Astrocyte (in vitro differentiated cells and primary cell): ENCODE results near the gene TIMM44. TPM values are rescaled to one million over a fixed set of nuclear protein-coding genes. Genes with fewer than 3 reads are reported as not detected.

ENCODE experiments used
- DNase-seq: peaks from one replicate; pipeline ENCODE4 v3.0.0-alpha.2; 2010; ENCODE audit warnings: low read depth
- FAIRE-seq: peaks from 2 replicates; lab custom pipeline; 2011; peaks lifted over from hg19 to GRCh38; lab: Jason Lieb, UNC
- H2AFZ ChIP-seq: 2 replicates; pipeline ENCODE4 v1.6.0; 2012; ENCODE audit warnings: low read depth, low read length, inconsistent platforms
- H3K27ac ChIP-seq: 2 replicates; pipeline ENCODE4 v1.5.1; 2011; ENCODE audit warnings: low read depth, low read length, inconsistent platforms
- H3K27me3 ChIP-seq: 2 replicates; pipeline ENCODE4 v1.6.0; 2011; ENCODE audit warnings: low read length, inconsistent platforms; ENCODE audit not compliant: insufficient read depth
- H3K36me3 ChIP-seq: 2 replicates; pipeline ENCODE4 v1.5.1; 2011; ENCODE audit warnings: low read length, inconsistent platforms; ENCODE audit not compliant: insufficient read depth
- H3K4me1 ChIP-seq: 2 replicates; pipeline ENCODE4 v1.5.1; 2011; ENCODE audit warnings: low read length, inconsistent platforms; ENCODE audit not compliant: insufficient read depth
- H3K4me2 ChIP-seq: 2 replicates; pipeline ENCODE4 v1.6.0; 2012; ENCODE audit warnings: low read length, inconsistent platforms
- H3K4me3 ChIP-seq: 2 replicates; pipeline ENCODE4 v1.5.1; 2011; ENCODE audit warnings: low read depth, mild to moderate bottlenecking, low read length, inconsistent platforms; ENCODE audit not compliant: insufficient read depth
- H3K79me2 ChIP-seq: 2 replicates; pipeline ENCODE4 v1.6.0; 2012; ENCODE audit warnings: mild to moderate bottlenecking, low read length, inconsistent platforms; ENCODE audit not compliant: insufficient read depth
- H3K9ac ChIP-seq: 2 replicates; pipeline ENCODE4 v1.6.0; 2012; ENCODE audit warnings: mild to moderate bottlenecking, low read length, inconsistent platforms
- H3K9me3 ChIP-seq: 2 replicates; pipeline ENCODE4 v1.5.1; 2012; ENCODE audit warnings: low read depth, mild to moderate bottlenecking, low read length, inconsistent platforms; ENCODE audit not compliant: insufficient read depth
- H4K20me1 ChIP-seq: 2 replicates; pipeline ENCODE4 v1.6.0; 2012; ENCODE audit warnings: low read length, inconsistent platforms; ENCODE audit not compliant: insufficient read depth
- H3K27ac Mint-ChIP-seq: one replicate; pipeline ENCODE4 v1.8.0; 2021; ENCODE audit warnings: mild to moderate bottlenecking, mixed read lengths; ENCODE audit not compliant: unreplicated experiment
- H3K27me3 Mint-ChIP-seq: one replicate; pipeline ENCODE4 v1.8.0; 2021; ENCODE audit warnings: low read depth, mixed read lengths; ENCODE audit not compliant: unreplicated experiment
- H3K36me3 Mint-ChIP-seq: one replicate; pipeline ENCODE4 v1.8.0; 2021; ENCODE audit warnings: low read depth, mixed read lengths; ENCODE audit not compliant: unreplicated experiment
- H3K4me1 Mint-ChIP-seq: one replicate; pipeline ENCODE4 v1.8.0; 2021; ENCODE audit warnings: low read depth, mixed read lengths; ENCODE audit not compliant: unreplicated experiment
- H3K4me3 Mint-ChIP-seq: one replicate; pipeline ENCODE4 v1.8.0; 2021; ENCODE audit warnings: mild to moderate bottlenecking, moderate library complexity, mixed read lengths; ENCODE audit not compliant: unreplicated experiment
- H3K9me3 Mint-ChIP-seq: one replicate; pipeline ENCODE4 v1.8.0; 2021; ENCODE audit warnings: mild to moderate bottlenecking, mixed read lengths; ENCODE audit not compliant: unreplicated experiment
- CTCF ChIP-seq: IDR thresholded peaks from 2 replicates; pipeline ENCODE4 v1.5.1; 2011; ENCODE audit warnings: low read depth, mild to moderate bottlenecking, inconsistent platforms, low read length, moderate library complexity; ENCODE audit not compliant: insufficient read depth
- EZH2 ChIP-seq: IDR thresholded peaks from 2 replicates; pipeline ENCODE4 v1.6.1; 2012; ENCODE audit warnings: mild to moderate bottlenecking, low read length, inconsistent platforms; ENCODE audit not compliant: insufficient read depth
- total RNA-seq: library from RNA; stranded (reverse); gene quantifications from 2 replicates; pipeline ENCODE4 v1.2.1, GENCODE V29; 2021

The TIMM44 gene
- total RNA-seq, 1 donor from 2014 or later, result 71.1 TPM

- TF ChIP-seq EZH2 (no peak), CTCF (no peak)
- Histone ChIP-seq H3K4me1 (no peaks in the 10 kb centered on the region), H3K9me3 (peaks cover 4% of the 10 kb centered on the region), H3K79me2 (no peaks in the 10 kb centered on the region), H4K20me1 (no peaks in the 10 kb centered on the region), H3K4me2 (no peak overlapping the region), H3K27me3 (no peaks in the 10 kb centered on the region), H2AFZ (no peak overlapping the region), H3K4me3 (no peak overlapping the region), H3K9ac (no peak overlapping the region), H3K27ac (no peak overlapping the region), H3K36me3 (no peaks in the 10 kb centered on the region)
- no peaks in the 10 kb centered on the region for H3K9me3 Mint-ChIP-seq
- FAIRE-seq (no peak), DNase-seq (no peak)
- H3K27me3 Mint-ChIP-seq, result peaks cover 2% of the 10 kb centered on the region
- H3K27ac Mint-ChIP-seq, result no peak overlapping the region
- H3K4me3 Mint-ChIP-seq, result no peak overlapping the region
- peaks cover 4% of the 10 kb centered on the region for H3K4me1 Mint-ChIP-seq
- no peaks in the 10 kb centered on the region for H3K36me3 Mint-ChIP-seq
Observed at GRCh38 chr19:7881910-7882309, 61.6 kb downstream of the TIMM44 start.

- Histone ChIP-seq H3K27me3 (peaks cover under 1% of the 10 kb centered on the region), H3K9ac (no peak overlapping the region), H3K4me2 (no peak overlapping the region), H3K9me3 (peaks cover 4% of the 10 kb centered on the region), H3K4me3 (no peak overlapping the region), H3K36me3 (no peaks in the 10 kb centered on the region), H3K27ac (no peak overlapping the region), H3K79me2 (no peaks in the 10 kb centered on the region), H3K4me1 (no peaks in the 10 kb centered on the region), H4K20me1 (no peaks in the 10 kb centered on the region), H2AFZ (no peak overlapping the region)
- DNase-seq (no peak), FAIRE-seq (no peak)
- Mint-ChIP-seq H3K4me3 (no peak overlapping the region), H3K27me3 (peaks cover 10% of the 10 kb centered on the region), H3K36me3 (no peaks in the 10 kb centered on the region), H3K27ac (no peak overlapping the region), H3K4me1 (peaks cover 4% of the 10 kb centered on the region), H3K9me3 (no peaks in the 10 kb centered on the region)
- no peak for TF ChIP-seq EZH2
Observed at GRCh38 chr19:7879836-7880235, 63.6 kb downstream of the TIMM44 start.

GRCh38 chr19:7879111-7879807, 64.2 kb downstream of the TIMM44 start:
- FAIRE-seq, result no peak

More at GRCh38 chr19:7879111-7879807, 64.2 kb downstream of the TIMM44 start:
- no peaks in the 10 kb centered on the region for H4K20me1 ChIP-seq
- Mint-ChIP-seq H3K9me3 (no peaks in the 10 kb centered on the region), H3K36me3 (no peaks in the 10 kb centered on the region), H3K4me1 (peaks cover 4% of the 10 kb centered on the region), H3K4me3 (no peak overlapping the region), H3K27ac (no peak overlapping the region), H3K27me3 (peaks cover 12% of the 10 kb centered on the region)
- H3K4me1 ChIP-seq, result no peaks in the 10 kb centered on the region
- H3K27ac ChIP-seq, result no peak overlapping the region
- H3K27me3 ChIP-seq, result peaks cover 6% of the 10 kb centered on the region
- no peak for TF ChIP-seq CTCF
- no peak for TF ChIP-seq EZH2
- no peak overlapping the region for H3K9ac ChIP-seq
- H3K36me3 ChIP-seq, result no peaks in the 10 kb centered on the region
- DNase-seq, result no peak
- H3K9me3 ChIP-seq, result peaks cover 4% of the 10 kb centered on the region
- no peaks in the 10 kb centered on the region for H3K79me2 ChIP-seq
- H2AFZ ChIP-seq, result no peak overlapping the region
- H3K4me2 ChIP-seq, result no peak overlapping the region
- H3K4me3 ChIP-seq, result no peak overlapping the region
